K562 (cell line): Measurements from ENCODE around the gene S100A4. TPM values are rescaled to one million over a fixed set of nuclear protein-coding genes. Genes with fewer than 3 reads are reported as not detected.

Experiments used
- DPF2 ChIP-seq: fragments of 450-650 bp; IDR thresholded peaks from 2 replicates; pipeline ENCODE4 v1.6.1; 2016
- MAFG ChIP-seq: fragments of 450-650 bp; conservative IDR thresholded peaks from 2 replicates; pipeline ENCODE4 v1.6.1; 2016; ENCODE audit warnings: missing genetic modification characterization, missing compliant biosample characterization
- NFE2 ChIP-seq: IDR thresholded peaks from 2 replicates; pipeline ENCODE4 v1.6.1; 2014; ENCODE audit warnings: antibody characterized with exemption, low read depth
- RBM14 ChIP-seq: fragments of 200-400 bp; formaldehyde crosslinking; IDR thresholded peaks from 2 replicates; pipeline ENCODE4 v1.6.1; 2018; ENCODE audit warnings: low read depth, mild to moderate bottlenecking, low read length, moderate library complexity, borderline replicate concordance; ENCODE audit not compliant: insufficient read depth
- RBM15 ChIP-seq: fragments of 200-400 bp; formaldehyde crosslinking; IDR thresholded peaks from 2 replicates; pipeline ENCODE4 v1.6.1; 2018; ENCODE audit warnings: mild to moderate bottlenecking, low read length, moderate library complexity; ENCODE audit not compliant: insufficient read depth
- REST ChIP-seq, 2 experiments: fragments of 450-650 bp; formaldehyde crosslinking in 1 of 2; IDR thresholded peaks; 2 replicates each; pipeline versions ENCODE4 v1.4.0 to v1.6.1; 2014 to 2020; ENCODE audit warnings: mild to moderate bottlenecking in 2 of 2, borderline replicate concordance in 1 of 2, low read depth in 1 of 2
- SNIP1 ChIP-seq: fragments of 450-650 bp; IDR thresholded peaks from 2 replicates; pipeline ENCODE4 v1.7.1; 2017; ENCODE audit warnings: low read depth, mild to moderate bottlenecking
- UBTF ChIP-seq, 2 experiments: IDR thresholded peaks; 2 replicates each; pipeline ENCODE4 v1.6.1; 2012; ENCODE audit warnings: improper control_type of control experiment in 2 of 2, low read depth in 2 of 2, low read length in 2 of 2, borderline replicate concordance in 1 of 2
- ZBTB12 ChIP-seq: fragments of 250-450 bp; sonication (Bioruptor Pico); IDR thresholded peaks from 2 replicates; pipeline ENCODE4 v1.4.0; 2020
- ZFP91 ChIP-seq: sonication (generic); formaldehyde crosslinking; IDR thresholded peaks from 2 replicates; pipeline ENCODE4 v1.8.0; 2022; ENCODE audit warnings: mild to moderate bottlenecking, missing genetic modification reagents
- polyA plus RNA-seq, 8 experiments: library from polyadenylated mRNA; depleted of rRNA in 4 of 8; stranded (reverse) in 5 of 8; unstranded in 3 of 8; fragments of >200 nt; fragmentation: Nextera tagmentation in 2 of 8; fragmentation: Illumina TruSeq in 1 of 8; extraction: Ambion mirVana in 2 of 8; extraction: Trizol in 1 of 8; gene quantifications; 2 replicates each; pipeline versions ENCODE4 v1.2.1 to v1.2.3, GENCODE V29; 2011 to 2014; ENCODE audit warnings: inconsistent platforms in 1 of 8, missing spikeins in 1 of 8
- total RNA-seq, 7 experiments: library from RNA; depleted of rRNA in 6 of 7; stranded (reverse); fragments of >200 nt in 6 of 7; fragmentation: Illumina TruSeq in 2 of 7; extraction: Trizol in 2 of 7; gene quantifications; 2 replicates each; pipeline versions ENCODE4 v1.2.1 to v1.2.3, GENCODE V29; 2011 to 2021; ENCODE audit warnings: low replicate concordance in 1 of 7

Gene S100A4
- total and polyA plus RNA-seq, 9 of the 15 experiments (the other 6 are each of a cell fraction or from before 2014, with no cell fraction given), result 3.7 to 20.1 (median 11.2) TPM

- no peak for TF ChIP-seq UBTF (IDR thresholded peaks at IDR 0.05; ENCODE audit: borderline replicate concordance in 1 of 2, low read depth in 2 of 2, low read length in 2 of 2)
- no peak for TF ChIP-seq RBM15
- TF ChIP-seq ZFP91 (CRISPR knock-in tag), result no peak
- peak; percentile 51; the same call in 1 of the 2 replicates for TF ChIP-seq NFE2
- no peak for TF ChIP-seq ZBTB12 (CRISPR knock-in tag)
- TF ChIP-seq RBM14, result no peak
- 0 out of 2 replicates have a peak, but pooled peaks have one; percentile 31 for TF ChIP-seq DPF2
- TF ChIP-seq MAFG (tag), result peak; percentile 52; the same call in 1 of the 2 replicates
- no peak for TF ChIP-seq REST (IDR thresholded peaks at IDR 0.05; ENCODE audit: borderline replicate concordance)
- no peak for TF ChIP-seq REST (CRISPR knock-in tag; IDR thresholded peaks at IDR 0.05; ENCODE audit: low read depth)
- no peak for TF ChIP-seq SNIP1
Observed at GRCh38 chr1:153547560-153548551, 2.2 kb upstream of the S100A4 start (continued).
